Hematopoietic multipotent progenitor cell treated with erythropoietin and hydrocortisone succinate and interleukin-3 and kit ligand, for 8 days (in vitro differentiated cells): ENCODE measurements around the gene EXT2.

Source experiments
- DNase-seq: peaks from one replicate; pipeline ENCODE4 v3.0.0-alpha.2; 2015

The EXT2 gene

DNA sequence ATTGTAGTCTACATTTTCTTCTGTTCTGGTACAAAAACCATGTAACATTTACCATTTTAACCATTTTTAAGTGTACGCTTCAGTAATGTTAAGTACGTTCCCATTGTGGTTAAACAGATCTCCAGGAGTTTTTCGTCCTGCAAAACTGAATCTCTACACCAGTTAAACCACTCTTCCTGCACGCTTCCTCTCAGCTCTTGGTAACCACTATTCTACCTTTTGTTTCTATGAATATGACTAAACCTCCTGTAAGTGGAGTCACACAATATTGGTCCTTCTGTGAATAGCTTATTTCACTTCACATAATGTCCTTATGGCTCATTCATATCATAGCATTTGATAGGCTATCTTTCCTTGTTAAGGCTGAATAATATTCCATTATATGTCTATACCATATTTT lies 7.1 kb upstream of the EXT2 start:
- no peak for DNase-seq

DNA sequence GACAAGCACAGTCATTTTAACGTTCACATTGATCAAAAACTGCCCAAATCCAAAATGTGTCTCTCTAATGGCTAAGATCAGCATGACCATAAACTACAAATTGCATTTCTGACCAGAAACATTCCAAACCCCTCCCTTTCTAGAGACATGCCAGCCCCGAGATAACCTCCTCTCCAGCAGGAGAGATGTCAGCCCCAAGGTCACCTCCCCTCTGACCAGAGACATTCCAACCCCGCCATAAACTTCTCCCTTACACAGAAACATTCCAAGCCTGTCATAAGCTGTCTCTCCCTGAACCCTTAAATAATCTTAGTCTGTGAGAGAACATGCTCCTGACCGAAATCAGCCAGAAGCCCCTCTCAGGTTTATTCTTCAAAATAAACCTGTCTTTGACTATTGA lies 6.6 kb upstream of the EXT2 start:
- DNase-seq, result no peak

DNA sequence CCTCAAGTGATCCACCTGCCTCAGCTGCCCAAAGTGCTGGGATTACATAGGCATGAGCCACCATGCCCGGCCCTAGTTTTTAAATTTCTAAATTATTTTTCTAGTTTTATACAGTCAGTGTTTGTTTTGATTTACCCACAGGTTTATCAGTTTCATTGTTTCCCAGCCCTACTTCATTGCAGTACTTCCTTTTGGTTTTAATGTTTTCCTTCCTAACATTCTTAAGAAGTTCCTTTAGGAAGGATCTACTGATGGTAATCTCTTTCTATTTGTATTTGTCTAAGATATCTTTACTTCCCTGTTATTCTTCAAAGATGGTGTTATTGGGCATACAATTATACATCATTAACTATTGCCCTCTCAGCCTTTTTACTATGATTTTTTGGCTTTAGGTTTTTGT lies 4.9 kb upstream of the EXT2 start:
- DNase-seq, result no peak

DNA sequence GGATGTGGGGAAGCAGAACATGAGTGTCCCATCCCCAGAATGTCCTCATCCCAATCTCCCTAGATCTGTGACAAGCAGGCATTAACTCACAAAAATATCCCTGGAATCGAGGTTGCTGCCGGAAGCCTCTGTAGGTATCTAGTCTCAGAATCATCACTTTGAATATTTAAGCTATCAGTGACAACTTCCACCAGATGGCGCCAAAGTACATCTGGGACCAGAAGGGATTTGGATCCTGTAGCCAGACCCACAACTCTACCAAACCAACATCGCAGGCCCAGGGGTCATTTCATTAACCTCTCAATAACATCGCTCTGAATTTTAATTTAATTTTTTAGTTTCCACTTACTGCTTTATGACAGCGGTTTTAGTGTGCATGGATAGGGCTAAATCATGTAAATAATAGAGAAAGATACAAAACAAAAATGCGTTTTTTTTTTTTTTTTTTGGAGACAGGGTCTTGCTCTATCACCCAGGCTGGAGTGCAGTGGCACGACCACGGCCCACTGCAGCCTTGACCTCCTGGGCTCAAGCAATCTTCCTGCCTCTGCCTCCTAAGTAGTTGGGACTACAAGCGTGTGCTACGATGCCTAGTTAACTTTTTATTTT lies 1.1 kb upstream of the EXT2 start:
- peak; percentile 89 for DNase-seq

DNA sequence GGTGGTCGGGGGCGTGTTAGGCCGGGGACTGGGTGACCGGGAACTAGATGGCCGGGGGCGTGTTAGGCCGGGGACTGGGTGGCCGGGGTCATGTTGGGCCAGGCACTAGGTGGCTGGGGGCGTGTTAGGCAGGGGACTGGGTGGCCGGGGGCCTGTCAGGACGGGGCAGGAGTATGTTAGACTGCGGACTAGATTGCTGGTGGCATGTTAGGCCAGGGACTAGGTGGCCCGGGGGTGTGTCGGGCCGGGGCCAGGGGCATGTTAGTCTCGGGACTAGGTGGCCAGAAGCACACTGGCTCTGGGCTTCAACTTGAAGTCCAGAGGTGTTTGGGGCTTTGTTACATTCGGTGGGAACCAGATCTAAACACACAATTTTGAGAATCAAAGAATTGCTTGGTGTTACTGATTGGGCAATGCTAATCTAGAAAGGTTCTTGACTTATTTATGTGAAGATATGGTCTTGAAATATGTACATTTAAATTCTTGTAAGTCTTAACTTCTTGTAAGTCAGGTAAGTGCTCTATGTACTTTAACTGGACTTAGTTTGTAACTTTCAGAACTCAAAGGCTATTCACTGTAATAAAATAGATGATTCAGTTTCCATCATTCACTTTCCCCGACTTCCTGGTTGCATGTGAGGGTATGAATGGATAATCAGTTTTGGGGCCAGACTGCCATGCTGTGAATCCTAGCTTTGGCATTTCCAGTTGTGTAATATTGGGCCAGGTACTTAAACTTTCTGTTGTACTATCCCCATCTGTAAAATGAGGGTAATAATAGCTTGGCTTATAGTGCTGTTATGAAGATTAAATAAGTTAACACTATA lies 1.1 kb downstream of the EXT2 start:
- no peak for DNase-seq

DNA sequence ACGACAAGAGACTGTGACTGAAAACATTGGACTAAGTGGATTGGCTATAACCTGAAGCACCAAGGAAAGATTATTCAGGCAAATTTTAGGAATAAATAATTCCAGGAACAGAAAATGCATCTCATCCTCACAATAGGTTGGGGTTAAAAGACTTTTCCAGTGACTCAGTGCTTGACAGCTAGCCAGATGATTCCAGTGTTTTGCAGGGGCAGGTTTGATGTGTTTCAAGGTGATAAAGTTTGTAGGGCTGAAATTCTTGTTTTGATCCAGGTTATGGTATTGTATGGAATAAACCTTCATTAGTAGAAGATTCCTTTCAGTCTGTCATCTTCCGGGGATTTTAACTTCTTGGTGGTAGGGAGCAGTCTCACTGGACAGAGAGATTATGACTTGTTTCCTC lies 2.3 kb downstream of the EXT2 start:
- no peak for DNase-seq

DNA sequence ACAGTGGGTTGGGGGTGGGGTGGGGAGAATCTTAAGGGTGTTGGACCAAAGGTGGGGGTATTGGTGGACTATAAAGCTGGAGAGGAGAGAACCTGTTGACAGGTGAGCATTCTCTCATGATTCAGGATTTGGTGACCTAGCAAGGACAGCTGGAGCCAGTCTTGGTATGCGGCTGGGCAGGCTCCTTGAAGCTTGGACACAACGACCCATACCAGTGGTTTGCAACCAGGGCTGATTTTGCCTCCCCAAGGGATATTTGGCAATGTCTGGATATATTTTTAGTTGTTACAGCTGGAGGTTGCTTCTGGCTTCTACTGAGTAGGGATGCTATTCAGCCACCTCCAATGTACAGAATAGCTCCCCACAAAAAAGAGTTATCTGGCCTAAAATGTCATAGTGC lies 5.6 kb downstream of the EXT2 start:
- no peak for DNase-seq

DNA sequence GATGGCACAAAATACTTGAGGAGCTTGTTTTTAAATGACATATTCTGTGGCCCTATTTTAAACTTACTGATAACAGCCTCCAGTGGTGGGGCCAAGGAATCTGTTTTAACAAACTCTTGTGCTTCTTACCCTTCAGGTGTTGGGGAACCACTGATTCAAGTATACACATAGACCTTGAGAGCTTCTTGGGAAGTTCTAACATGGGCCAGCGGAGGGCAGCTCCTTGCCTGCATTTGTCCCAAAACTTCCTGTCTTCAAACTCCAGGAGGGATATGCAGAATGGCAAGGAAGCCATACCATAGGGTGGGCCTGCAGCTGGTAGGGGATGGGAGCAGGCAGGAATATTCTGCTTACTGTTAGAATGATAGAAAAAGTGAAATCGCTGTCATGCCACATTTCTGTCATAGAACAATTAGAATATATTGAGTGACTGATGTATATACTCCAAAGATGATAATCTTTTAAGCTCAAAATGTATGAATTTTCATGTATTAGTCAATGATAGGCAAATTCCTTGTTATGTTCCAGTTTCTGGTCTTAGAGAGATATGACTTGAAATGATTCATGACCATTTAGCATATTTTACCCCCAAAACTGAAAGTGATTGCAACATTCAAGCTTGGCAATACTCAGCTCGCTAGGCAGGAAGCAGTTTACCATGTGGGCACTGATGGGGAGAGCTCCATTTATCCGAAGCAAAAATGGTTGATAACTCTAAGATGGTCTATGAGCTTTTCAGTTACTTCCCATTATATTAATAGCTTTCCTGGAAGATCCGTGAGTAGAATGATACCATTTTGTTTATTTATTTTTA lies 9.2 kb downstream of the EXT2 start:
- DNase-seq, result no peak

DNA sequence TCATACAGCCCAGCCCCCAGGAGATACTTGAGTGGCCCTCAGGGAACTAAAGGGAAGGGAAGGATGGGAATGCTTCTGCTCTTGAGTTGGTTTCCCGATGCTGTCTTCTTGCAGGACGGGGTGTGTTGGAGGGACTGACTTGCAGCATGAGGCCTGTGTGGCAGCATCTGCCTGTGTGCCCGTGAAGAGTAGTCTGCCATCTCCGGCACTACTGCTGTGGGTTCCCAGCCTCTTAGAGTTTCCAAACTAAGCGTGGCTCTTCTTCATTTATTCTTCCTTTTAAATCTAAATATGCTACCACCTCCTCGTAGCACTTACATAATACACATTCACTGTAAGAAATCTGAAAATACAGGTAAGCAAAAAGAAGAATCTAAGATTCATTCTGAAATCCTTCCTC lies 12.8 kb downstream of the EXT2 start:
- no peak for DNase-seq

DNA sequence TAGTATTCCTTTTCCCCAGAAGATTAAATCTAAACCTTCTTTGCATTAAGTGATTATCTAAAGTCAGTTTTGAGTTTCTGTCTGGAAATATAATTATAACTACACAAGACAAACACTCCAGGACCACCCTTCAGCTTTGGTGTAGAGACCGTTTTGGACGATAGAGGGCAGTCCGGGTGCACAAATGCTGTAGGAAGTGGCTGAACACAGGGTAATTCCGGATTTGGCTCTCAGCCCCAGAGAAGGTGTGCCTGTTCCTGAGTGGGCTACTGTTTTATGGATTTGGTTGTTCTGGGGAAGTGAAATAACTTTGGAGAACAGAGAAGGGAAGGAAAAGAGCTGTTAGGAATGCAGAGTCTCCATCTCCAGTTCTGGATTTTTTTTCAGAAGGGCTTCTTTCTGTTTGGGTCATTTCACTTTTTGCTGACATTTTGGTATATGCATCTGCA lies 14.8 kb downstream of the EXT2 start:
- DNase-seq, result peak; percentile 74

DNA sequence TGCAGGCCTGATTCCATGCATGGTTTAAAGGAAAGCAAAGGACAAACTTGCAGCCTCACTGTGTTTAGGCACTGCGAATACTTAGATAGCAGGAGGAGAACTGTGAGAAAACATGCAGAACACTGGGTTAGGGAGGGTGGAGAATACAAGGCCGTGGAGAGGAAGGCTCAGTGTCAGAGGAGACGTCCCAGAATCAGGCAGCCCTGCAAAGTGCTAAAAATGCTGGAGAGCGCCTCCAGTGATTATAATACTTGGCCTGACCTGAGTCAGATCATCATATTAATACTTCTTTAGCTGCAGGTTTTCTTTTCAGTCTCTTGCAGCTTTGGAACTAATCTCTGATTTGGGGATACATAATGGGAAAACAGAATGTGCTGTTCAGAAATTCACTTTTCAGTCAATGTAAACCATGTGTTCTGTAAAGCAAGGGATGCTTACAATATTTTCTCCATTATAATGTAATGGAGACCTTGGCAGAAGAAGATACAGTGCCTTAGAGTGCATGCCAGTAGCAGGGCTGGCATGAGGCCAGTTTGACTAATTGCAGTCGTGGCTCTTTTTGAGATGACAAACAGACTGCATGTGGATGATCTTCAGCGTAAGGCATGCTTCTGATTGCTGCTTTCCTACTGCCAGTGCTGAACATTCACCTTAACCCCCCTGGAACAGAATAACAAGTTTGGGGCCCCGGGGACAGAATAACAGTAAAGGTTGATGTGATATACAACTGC lies 16.8 kb downstream of the EXT2 start:
- peak; percentile 4 for DNase-seq

DNA sequence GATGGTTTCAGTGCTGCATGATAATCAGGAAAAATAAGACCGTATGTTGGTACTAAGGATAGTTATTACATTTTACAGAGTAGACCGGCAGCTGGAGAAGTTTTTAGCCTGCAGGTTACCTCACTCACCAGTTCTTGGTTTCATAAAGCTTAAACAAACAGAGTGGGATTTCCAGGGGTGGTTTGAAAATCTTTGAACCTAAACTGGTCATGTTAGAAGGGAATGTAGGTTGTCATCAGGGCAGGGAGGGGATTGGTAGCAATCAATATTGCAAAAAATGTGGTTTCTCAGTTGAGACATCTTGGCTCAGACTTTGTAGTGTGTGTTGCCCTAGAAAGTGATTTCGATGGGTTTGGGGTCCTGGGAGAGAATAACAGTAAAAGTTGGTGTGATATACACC lies 17.5 kb downstream of the EXT2 start:
- no peak for DNase-seq

DNA sequence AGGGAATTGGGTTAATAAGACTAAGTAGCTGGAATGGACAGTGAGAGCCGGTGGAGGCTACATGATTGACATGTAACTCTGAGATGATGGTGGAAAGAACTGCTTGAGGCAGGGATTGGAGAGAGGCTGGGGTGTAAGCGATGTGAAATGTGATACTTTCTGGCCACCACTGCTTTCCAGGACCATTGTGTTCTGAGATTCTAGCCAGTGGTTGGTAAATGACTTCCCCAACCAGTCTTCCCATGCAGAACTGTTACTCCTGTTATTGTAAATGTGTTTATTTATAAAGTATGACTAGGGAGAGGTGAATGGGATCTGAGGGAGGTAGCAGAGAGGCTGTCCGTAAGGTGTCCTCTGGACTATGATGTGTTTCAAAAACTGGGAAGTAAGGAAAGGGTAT lies 18.1 kb downstream of the EXT2 start:
- no peak for DNase-seq

DNA sequence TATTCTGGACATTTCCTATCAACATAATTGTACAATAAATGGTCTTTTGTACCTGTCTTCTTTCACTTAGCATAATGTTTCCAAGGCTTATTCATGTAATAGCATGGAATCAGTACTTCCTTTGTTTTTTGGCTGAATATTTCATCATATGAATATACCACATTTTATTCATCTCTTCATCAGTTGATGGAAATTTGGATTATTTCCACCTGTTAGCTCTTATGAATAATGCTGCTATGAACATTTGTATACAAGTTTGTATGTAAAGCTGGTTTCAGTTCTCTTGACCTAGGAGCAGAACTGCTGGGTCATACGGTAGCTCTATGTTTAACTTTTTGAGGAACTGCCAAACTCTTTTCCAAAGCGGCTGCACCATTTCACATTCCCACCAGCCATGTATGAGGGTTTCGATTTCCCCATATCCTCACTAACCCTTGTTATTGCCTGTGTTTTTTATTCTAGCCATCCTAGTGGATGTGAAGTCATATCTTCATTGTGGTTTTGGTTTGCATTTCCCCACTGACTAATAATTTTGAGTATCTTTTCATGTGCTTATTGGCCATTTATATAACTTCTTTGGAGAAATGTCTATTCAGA lies 20.9 kb downstream of the EXT2 start:
- DNase-seq, result no peak

DNA sequence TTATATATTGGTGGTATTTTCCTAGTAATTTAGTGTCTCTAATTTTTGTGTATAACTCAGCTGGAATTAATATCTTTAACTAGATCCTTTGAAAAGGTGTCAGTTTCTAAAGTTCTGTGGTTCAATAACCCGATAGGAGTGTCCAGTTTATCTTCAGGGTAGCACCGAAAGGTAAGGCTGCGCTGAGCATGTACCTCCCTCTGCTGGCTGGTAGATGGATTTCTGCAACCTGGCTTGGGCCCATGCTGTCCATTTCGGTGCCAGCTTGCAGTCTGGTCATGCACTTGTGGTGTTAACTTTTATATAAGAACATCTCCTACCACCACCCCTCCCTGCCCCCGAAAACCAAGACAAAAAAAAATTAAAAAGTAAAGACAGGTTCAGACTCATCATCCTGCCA lies 24.7 kb downstream of the EXT2 start:
- DNase-seq, result no peak

DNA sequence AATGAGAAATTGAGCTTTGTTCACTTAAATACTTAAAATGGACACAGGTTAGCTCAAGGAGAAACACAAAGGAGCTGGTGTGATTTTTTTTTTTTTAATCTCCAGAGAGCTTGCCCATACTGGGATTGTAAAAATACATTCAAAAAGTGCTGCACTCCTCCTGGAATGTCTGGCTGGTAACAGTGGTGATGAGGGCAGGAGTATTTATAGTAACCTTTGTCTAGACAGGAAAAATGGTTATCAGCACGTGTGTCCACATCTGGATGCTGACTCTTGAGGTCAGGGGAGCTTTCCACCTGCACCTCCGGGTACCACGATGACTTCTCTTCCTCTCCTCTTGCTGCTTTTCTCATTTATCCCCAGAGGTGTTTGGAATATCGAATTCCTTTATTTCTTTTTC lies 30.1 kb downstream of the EXT2 start:
- DNase-seq, result no peak

DNA sequence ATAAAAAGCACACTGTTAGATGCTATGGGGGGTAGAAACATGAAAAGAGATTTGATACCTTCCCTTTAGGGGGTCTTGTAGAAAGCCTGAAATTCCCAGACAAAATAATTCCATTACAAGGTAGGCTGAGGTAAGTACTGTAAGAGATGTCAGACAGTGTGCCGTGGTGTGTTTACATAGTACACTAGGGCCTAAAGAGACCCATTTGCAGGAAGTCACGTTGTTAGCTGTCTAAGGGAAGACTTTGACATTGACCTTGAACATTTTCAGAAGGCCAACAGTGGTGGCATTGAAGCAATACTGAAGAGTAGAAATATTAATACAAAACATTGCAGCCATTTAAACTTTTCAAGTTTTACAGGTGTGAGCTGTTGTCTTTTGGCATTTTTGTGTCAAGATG lies 30.8 kb downstream of the EXT2 start:
- DNase-seq, result no peak

DNA sequence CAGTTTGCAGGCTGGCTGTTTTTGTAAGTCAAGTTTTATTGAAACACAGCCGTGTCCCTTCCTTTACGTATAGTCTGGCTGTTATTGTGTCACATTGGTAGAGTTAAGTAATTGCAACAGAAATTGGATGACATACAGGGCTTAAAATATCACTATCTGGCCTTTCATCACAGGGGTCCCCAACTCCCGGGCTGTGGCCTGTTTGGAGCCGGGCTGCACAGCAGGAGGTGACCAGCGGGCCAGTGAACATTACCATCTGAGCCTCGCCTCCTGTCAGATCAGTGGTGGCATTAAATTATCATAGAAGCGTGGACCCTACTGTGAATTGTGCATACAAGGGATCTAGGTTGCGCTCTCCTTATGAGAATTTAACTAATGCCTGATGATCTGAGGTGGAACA lies 31.7 kb downstream of the EXT2 start:
- no peak for DNase-seq

DNA sequence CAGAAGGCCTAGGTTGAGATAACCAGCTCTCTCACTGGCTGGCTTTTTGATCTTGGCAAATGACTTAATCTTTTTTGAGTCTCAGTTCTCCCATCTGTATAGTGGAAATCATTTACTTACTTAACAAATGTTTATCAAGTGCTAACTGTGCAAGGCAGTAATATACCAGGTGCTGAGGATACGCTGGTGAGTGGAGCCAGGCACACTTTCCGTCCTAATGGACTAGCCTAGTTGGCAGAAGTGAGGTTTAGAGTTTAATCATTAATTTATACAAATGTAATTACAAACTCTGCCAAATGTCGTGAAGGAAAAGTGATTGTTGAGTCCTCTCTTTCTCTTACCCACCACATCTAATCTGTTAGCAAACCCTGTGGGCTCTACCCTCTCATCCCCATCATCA lies 33.3 kb downstream of the EXT2 start:
- DNase-seq, result no peak

DNA sequence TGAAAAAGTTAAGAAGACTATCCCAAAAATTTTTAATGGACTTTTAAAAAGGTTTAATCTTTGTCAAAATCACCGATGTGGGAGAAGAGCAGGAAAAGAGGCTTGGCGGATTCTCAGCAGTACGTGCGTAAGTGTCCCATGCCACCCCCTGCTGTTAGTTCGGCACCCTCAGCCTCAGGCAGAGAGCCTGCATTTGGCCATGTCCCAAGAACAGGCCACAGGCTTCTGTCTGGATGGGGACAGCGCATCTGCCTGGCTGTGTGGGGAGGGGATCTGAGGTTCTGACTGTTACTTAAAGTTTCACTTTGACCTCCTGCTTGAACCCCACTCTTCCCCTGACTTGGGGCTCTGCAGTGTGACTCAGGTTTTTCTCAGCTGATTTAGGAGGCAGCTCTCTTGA lies 35.3 kb downstream of the EXT2 start:
- DNase-seq, result no peak

DNA sequence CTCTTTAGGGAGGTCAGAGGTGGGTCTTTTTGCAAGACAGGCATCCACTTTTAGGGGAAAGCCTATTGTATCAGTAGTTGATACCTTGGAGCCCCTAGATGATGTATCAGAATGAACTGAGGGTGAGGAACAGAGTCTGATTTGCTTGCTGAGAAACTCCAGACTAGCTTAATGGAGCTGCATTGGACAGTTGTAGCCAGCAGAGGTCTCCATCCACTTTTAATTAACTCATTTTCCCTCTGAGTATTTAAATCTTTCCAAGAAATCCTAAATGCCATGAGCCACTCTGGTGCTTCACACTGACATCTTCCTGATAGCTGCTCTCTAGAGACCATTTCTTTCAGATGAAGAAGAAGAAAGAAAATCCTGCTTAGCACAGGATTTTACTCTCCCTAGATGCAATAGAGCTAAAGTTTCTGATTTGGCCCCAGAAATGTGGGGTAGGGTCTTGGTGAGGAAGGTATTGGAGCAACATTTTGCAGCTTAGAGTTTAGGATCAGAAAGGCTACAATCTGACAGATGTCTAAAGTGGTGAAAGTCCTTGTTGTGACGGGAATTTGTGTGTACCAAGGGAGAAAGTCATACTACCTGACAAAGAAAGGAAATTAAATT lies 38.0 kb downstream of the EXT2 start:
- peak; percentile 32 for DNase-seq

DNA sequence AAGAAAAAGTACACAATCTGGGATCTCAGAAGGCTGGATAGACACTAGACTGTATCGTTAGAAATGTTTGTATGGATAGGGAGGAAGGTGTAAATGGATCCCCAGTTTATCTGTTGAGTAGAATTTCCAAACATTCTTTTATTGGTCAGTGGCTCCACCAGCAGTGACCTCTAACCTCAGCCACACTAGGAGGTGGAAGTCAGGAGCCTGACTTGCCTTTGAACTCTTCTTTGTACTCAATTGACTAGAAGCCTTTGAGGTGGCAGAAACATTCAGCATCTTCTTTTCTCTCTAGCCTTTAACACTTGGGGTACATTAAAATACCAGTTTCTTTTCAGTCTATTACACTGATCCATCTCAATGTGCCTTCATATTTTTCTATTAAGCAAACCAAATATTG lies 39.1 kb downstream of the EXT2 start:
- DNase-seq, result no peak
